HG03039 (cell line): ENCODE data around the gene MAFG.

Source experiments
- ATAC-seq: cut with Tn5 transposase; IDR thresholded peaks from one replicate; pipeline ENCODE4 v1.9.1; 2021; ENCODE audit warnings: mild to moderate bottlenecking, moderate library complexity; ENCODE audit not compliant: unreplicated experiment

Gene MAFG

DNA sequence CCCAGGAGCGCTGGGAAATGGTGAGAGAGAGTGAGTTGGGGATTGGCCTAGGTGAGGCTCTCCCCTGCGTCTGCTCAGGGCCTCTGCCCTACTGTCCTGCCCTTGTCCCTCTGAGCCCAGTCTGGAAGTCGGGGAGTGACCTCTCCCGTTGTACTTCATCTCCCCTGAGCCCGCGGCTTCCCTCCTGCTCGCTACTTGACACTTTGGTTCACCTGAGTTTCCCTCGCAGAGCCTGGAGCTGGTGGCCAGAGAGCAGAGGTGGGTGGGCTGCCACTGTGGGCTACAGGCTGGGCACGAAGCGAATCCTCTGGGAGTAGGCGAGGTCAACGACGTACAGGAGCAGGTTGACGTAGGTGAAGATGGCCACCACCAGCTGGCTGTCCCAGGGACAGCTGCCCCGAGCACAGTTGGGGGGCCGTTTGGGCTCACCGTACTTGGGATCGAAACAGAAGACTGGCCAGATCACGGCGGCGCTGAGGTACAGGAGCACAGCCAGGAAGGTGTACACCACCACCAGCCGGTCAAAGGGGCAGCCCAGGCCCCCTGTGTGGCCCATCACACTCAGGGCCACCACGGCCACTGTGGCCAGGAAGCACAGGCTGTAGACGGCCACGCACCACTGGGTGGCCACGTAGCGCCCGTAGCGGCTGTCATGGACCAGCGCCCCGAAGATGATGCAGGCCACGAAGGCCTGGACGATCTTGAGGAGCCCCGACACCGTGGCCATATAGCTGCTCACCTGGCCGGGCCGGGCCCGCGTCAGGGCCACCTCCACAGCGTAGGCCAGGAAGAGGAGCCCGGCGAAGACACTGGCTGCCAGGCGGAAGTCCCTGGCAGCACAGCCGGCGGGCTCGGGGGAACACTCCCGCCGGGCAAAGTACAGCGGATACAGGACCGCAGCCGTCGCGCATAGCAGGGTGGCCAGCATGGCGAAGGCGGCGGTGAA lies 13.3 kb upstream of the MAFG start:
- ATAC-seq = no peak

DNA sequence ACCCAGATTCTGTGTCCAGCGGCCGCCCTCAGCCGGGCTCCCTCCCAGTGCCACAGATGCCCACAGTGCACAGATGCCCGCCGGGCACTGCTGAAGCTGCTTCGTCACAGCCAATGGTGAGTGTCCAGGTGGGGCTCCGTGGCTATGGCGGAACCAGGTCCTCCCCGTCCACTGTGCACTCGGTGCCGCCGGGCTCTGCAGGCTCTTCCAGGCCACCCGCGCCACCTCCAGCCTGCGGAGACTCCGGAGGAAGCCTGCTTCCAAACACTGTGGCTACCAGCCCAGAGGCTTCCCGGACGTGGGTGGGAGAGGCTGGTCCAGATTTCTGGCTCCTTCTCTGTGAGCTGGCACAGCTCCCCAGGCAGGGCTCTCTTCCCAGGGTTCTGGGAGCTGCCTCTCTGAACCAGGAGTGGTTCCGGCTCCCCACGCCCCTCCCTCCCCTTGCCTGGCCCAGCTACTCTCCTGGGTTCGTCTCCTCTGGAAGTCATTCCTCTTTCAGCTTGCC lies 12.4 kb upstream of the MAFG start:
- no peak for ATAC-seq

DNA sequence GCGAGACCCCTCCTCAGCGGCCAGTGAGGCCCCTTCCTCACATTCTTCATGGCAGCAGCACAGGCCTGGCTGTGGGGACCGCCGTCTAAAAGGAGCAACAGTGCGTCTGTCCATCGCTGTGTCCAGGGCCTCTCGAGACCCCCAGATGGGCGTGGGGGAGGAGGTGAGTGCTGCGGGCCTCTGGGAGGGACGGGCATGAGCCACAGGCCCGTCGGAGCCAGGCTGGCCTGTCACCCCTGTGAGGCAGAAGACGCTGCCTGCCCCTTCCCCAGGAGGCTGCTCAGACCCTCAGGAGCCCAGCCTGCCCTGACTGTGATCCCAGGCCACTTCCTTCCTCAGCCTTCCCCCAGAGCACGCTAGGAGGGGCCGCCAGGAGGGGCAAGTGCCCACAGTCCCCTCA lies 11.7 kb upstream of the MAFG start:
- no peak for ATAC-seq

DNA sequence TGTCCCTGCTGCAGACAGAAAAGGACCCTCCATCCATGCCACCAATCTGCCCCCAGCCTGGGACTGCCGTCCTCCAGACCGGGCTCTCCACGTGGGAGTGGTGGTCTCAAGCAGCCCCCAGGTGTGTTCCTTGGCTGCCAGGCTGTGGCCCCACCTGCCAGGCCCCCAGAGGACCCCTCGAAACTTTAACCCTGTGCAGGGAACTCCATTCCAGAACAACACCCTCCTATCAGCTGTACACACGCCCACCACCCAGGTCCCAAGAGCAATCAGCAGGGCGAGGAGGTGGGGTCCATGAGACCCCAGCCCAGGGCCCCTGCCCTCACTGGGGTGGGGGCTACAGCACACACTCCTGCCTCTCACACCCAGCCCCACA lies 8.2 kb upstream of the MAFG start:
- ATAC-seq = no peak

DNA sequence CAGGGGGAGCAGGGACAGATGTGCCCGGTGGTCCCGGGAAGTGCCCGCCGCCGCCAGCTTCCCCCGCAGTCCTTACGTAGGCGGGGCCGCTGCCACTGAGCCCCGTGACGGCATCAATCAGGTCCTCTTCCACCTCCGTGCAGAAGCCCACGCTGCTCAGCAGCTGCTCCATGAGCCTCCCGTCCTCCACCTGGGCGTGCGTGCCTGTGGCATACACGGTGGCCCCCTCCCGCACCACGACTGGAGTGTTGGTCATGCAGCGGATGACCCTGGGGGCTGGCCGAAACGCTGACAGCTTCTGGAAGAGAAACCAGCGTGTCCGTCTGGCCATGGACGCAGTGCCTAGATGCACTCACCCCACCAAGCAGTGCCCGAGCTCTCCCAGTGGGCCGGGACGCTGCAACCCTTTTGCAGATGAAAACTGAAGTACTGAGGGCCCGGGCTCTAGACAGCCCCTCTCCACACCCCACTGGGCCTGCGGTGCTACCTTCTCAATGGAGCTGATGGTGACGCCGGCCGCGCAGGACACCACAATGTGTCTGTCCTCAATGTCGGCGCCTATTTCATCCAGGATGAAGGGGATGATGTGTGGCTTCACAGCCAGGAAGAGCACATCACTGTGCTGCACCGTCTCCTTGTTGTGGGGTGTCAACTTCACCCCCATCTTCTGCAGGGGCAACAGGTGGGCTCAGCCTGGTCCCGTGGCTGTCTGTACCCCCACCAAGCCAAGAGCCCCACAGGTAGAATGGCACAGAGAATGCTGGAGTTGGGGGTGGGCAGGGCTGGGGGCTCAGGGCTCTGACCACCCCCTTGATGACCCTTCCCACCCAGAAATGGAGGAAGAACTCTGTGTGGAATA lies 7.5 kb upstream of the MAFG start:
- ATAC-seq = no peak

DNA sequence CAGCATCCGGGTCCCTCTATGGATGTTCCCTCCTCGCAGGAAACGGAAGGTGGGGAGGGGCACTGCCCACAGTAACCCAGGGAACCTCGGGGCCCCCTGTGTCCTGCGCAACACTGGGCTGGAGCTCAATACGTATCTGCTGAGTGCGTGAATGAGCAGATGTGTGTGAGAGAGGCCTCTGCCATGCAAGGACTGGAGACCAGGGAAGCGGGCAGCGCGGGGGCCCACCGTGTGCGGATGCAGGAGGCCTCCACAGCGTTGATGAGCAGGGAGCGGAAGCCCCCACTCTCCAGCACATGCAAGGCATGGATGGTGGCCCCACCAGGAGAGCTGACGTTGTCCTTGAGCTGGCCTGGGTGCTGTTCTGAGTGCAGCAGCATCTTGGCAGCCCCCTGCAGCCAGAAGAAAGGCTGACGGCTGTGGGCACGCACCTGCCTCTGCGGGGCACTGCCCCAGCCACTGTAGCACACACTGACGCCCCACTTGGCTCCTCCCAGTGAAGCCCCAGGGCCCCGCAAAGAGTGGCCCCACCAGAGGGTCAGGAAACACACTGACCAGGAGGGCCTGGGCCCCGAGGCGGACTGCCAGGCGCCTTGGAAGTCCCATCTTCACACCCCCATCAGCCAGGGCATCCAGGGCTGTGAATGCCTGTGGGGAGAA lies 6.7 kb upstream of the MAFG start:
- ATAC-seq = no peak

DNA sequence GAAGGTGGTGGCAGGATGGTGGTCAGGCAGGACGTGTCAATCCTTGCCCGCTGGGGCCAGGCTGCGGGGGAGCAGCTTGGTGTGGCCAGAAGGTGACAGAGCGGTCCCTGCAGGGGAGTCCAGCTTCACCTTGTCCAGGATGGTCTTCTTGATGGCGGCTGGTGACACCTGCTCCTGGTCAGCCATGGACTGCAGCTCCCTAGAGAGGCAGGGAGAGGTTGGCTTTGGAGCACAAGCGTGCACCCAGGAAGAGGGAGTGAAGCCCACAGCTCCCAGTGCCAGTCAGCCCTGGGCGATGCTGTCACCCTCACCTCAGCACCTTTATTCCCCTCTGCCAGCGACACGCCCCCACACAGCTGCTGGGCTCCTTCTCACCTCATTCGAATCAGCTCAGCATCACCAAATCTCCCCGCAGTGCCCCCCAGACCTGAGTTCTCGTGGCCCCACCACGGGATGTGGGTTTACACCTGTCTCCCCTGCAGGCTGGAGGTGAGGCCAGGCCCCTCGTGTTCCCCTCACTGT lies 5.7 kb upstream of the MAFG start:
- no peak for ATAC-seq

DNA sequence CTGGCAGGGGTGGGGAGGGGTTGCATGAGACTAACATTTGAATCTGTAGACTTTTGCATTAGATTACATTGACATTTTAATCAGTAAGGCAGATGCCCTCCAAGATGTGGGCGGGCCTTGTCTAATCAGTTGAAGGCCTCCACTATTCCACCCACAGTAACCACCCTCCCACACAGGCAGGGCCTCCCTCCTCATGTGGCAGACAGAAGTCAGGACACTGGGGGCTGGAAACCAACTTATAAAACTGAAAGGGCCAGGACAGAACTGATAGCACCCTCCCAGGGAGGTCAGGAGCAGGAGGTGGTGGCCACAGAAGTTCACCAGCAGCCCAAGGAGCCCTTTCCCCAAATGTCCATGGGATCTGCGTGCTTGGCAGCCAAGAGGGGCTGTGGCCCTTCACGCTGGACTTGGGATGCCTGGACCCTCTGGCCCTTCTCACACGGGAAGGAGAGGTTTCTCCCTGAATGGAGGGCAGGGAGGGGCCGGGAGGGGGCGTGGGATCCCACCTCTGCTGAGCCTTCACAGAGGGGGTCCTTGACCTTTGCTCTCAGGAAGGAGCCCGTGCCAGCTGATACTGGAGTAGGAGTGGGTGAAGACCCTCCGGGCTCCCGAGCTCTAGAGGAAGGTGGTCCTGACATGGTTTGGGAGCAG lies 4.9 kb upstream of the MAFG start:
- ATAC-seq = no peak

DNA sequence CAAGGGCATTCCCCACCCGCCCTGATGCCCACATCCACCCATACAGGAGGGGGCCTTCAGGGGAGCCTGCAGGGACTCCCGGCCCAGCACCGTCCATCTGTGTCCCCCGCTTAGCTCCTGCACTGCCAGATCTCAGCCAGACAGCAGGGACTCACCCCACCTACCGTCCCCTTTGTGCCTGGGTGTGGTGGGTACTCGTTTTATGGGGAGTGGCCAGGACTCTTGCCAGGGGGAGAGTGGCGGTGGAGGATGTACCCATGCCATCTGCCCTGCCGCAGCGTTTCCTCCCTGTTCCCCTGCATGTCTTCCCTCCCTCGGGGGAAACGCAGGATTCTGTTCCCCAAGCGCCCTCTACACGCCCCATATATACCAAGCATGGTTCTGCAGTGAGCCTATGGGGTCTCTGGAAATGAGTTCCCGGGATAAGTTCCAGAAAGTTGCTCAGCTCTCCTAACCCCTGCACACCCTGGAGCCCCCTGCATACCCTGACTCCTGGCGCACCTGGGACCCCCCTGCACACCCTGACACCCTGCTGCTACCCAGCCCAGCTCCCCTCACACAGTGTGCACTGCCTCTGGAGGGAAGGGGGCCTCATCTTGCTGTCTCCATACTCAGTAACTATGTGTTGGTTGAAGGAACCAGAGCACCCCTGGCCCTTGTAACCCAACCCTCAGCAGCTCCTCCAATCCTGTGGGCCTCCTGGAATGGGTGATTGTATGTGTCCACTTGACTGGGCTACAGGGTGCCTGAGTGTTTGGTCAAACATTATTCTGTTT lies 4.2 kb upstream of the MAFG start:
- ATAC-seq = no peak

DNA sequence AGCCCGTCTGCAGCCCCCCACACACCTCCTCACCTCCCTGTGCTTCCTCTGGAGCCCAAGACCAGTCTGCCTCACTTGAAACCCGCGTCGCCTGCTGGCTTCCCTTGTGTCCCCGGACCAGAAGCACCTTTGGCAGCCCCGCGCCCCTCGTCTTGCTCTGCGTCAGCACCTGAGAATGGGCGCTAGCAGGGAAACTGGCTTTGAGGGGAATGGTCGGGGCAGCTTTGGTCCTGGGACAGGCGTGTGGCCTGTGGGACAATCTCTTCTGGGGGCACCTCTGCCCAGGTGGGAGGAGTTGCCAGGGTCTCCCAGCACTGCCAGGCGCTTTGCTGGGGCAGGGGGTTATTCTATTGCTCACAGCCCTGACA lies 3.6 kb upstream of the MAFG start:
- no peak for ATAC-seq

DNA sequence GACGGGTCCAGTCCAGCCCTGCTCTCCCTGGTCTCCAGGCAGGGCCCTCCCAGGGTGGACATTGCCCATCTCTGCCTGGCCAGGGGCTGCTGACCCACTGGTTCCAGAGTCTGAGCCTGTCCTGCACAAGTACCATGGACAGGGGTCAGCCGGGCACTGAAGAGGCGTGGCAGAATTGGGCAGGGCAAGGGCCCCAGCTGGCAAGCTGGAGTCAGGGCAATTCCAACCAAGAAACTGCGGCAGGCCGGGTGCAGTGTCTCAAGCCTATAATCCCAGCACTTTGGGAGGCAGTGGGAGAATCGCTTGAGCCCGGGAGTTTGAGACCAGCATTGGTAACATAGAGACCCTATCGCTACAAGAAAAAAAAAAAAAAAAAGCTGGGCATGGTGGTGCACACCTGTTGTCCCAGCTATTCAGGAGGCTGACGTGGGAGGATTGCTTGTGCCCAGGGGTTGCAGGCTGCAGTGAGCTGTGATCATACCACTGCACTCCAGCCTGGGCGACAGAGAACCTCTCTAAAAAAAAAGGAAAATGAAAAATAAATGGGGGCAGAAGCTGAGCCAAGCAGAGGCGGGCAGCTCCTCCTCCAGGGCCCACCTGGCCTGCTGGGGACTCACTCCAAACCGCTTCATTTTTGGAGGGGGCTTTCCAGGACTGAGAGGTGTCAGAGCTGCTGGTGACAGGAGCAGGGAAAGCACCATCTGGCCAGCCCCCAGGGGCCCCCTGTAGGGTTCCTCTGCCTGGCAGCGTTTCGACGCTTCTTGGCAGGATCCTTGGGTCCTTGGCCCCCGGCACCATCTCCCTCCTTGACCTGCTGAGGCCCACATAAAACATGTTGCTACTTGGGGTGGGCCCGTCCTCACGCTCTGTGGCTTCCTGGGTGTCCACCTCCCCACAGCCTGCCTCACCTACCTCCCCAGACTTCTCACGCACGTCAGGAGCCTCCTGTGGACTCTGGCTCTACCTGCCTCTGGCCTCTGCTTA lies 2.9 kb upstream of the MAFG start:
- no peak for ATAC-seq

DNA sequence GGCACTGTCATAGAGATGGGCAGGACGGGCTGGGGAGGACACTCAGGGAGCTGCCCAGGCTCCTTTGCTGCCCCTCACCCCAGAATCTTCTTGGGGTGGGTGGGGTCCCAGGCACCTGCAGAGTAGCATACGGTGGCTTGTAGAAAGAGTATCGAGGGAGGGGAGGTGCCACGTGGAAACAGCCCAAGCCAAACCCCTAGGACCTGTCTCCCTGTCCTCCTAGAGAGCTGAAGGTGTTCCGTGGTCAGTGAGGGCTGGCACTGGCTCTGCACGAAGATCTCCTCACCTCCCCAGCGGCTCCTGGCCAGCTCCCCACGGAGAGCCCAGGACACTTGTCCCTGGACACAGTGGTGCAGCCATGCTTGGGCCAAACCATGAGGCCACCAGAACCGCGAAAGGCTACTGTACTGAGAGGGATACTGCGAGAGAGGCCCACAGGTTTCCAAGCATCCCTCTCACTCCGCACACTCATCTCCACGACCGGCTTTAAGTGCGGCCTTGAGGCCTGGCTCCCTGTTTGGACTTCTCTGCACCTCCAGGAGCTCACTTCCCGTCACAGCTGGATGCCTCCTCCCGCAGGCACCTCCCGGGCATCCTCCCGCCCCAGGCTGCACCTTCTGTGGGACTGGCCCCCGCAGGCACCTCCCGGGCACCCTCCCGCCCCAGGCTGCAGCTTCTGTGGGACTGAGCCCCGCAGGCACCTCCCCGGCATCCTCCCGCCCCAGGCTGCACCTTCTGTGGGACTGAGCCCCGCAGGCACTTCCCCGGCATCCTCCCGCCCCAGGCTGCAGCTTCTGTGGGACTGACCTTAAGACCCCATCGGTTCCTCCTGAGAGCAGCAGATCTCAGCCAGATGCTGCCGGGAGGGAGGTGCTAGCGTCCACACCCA lies 2.0 kb upstream of the MAFG start:
- no peak for ATAC-seq

DNA sequence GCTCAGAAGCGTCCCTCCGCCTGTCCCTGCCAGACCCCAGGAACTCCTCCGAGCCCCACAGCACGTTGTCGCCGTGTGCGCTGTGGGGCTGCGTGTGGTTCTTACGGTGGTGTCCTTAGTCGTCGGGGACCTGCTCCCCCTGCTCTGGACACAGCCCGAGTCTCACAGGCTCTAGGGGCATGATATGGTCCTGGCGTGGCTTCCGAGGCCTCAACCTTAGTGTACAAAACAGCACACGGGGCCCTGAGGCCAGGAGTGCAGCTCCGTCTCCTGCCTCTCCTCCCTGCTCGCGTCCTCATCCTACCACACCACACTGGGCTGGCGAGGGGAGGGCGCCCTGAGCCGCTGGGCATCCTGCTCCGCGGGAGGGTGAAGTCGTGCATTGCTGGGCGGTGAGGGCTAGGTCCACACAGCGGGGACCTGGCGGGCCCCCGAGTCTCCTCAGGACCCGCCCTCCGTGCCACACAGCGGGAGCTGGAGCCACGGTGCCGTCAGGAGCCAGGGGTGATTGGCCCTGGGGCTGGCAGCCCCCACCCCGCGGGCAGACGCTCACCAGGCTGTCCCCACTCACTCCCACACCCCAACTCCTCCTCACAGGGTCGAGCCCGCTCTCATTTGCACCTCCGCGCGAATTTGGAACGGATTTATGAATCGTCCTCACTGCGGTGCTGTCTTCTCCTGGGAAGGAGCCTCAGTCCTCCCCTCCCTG lies 1.2 kb upstream of the MAFG start:
- ATAC-seq = no peak

DNA sequence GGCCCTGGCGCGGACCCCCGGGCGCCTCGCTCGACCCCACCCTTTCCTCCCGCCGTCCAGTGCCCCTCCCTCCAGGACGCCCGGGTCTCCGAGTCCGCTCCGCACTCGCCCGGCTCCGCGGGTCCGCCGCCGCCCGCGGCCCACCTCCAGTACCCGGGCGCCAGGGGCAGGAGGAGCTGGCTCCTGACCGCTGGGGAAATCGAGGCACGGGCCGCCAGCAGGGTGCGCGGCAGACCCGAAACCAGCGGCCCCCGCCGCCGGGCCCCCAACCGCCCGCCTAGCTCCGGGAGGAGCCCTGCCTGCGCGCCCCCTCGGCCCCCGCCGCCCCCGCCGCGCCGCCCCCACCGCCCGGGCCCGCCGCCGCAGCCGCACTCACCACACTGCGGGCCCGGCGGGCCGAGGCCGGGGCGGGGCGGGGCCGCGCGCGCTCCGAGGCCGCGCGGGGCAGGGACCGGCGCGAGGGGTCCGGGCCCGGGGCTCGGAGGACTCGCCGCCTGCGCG lies 333 bp downstream of the MAFG start:
- peak; percentile 13 for ATAC-seq

DNA sequence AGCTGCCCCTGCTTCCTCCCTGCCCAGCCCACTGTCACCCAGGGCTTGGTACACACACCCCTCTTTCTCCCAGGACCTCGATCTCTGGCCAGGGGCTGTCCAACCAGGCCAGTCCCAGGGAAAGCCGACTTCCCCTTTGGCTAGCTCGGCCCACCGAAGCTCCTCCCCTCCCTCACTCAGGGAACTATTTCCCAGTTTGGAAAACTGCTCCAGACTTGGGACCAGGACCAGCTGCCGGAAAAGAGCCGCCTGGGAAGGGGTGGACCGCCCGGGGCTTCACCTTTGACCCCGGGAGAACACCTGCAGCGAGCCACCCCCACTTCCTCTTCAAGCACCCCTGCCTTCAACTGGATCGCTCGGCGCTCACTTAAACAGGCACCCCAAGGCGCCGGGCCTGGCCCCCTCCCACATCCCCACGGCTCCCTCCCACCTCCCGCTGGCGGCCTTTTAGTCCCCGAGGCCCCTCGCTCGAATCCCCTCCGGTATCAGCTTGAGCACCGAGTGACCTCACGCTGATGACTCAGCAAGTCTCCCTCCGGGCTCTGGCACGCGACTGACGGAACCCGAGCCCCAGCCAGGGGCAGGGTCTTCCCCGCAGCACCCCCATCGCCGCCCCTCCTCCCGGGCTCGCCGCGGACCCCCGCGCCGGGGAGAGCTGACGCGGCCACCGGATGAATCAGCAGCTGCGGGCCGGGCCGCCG lies 934 bp downstream of the MAFG start:
- peak; percentile 19 for ATAC-seq

DNA sequence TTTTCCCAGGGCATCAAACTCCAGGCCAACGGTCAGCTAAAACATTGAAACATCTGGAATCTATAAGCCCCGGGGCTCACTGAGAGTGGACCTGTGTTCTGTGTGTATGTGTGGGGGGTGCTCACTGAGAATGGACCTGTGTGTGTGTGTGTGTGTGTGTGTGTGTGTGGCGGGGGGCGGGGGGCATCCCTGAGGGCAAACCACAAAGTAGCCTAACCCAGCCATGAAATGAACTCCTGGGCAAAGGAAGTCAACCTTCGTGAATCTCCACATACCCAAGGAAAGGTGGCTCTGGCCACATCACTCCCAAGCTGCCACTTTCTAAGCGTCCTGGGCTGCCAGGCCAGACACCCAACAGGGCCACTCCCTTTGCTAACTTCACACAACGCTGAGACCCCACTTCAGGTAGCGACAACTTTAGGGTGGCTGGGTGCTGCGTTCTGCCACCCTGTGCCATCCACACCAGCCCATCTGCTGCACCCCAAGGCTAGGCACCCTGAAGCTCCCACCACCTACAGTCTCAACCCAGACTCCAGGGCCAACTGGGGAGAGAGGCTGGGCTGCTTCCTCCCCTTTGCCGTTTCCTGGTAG lies 1.6 kb downstream of the MAFG start:
- ATAC-seq = no peak
